Esophagus squamous epithelium (tissue), 4 donors: Measurements from ENCODE around the gene NCF2.

Experiments
- POLR2A ChIP-seq, 4 donors: fragments of 450-650 bp; IDR thresholded peaks; one replicate each; pipeline ENCODE4 v1.6.1; 2017; ENCODE audit warnings: antibody characterized with exemption in 4 of 4, mild to moderate bottlenecking in 4 of 4, moderate library complexity in 3 of 4
- TF ChIP-seq, protein P1 (sequence below), 6 experiments: fragments of 450-650 bp in 4 of 6; fragments of 200-600 bp in 2 of 6; sonication (generic) in 2 of 6; IDR thresholded peaks; one replicate each; pipeline ENCODE4 v1.5.1; 2016 to 2019; ENCODE audit warnings: antibody characterized with exemption in 6 of 6, mild to moderate bottlenecking in 4 of 6, moderate library complexity in 4 of 6

DNA sequence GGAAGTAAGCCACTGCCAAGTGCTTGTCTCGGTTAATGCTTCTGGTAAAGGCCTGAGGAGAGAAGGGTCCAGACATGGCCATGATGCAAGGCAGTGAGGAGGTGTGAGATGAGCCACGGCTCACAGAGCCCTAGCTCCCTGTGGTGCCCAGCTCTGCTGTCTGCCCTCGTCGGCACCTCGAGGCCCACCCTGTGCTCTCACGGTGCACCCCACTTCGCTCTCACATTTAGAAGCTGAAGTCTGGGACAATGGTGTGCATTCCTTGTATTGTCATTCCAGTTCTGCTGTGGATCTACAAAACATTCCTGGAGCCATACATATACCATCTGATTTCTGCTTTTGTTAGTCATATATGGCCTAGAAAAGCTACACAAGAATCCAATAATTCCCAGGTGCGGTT is 3.3 kb downstream of the NCF2 start:
- no peak for TF ChIP-seq POLR2A (IDR thresholded peaks at IDR 0.05)
- TF ChIP-seq, protein P1, sequence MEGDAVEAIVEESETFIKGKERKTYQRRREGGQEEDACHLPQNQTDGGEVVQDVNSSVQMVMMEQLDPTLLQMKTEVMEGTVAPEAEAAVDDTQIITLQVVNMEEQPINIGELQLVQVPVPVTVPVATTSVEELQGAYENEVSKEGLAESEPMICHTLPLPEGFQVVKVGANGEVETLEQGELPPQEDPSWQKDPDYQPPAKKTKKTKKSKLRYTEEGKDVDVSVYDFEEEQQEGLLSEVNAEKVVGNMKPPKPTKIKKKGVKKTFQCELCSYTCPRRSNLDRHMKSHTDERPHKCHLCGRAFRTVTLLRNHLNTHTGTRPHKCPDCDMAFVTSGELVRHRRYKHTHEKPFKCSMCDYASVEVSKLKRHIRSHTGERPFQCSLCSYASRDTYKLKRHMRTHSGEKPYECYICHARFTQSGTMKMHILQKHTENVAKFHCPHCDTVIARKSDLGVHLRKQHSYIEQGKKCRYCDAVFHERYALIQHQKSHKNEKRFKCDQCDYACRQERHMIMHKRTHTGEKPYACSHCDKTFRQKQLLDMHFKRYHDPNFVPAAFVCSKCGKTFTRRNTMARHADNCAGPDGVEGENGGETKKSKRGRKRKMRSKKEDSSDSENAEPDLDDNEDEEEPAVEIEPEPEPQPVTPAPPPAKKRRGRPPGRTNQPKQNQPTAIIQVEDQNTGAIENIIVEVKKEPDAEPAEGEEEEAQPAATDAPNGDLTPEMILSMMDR (IDR thresholded peaks at IDR 0.05) = no peak
